Trophoblast cell (in vitro differentiated cells and primary cell): ENCODE data around the gene HOXA5.

ENCODE experiments used
- DNase-seq, 2 donors: peaks; one replicate each; pipeline ENCODE4 v3.0.0-alpha.2; 2016
- H2AFZ ChIP-seq: 2 replicates; pipeline ENCODE4 v1.6.1; 2013; ENCODE audit warnings: low read length, moderate library complexity, mild to moderate bottlenecking; ENCODE audit not compliant: insufficient read depth, poor library complexity
- H2AK5ac ChIP-seq: 2 replicates; pipeline ENCODE4 v1.6.1; 2013; ENCODE audit warnings: mild to moderate bottlenecking, low read length
- H2BK120ac ChIP-seq: 2 replicates; pipeline ENCODE4 v1.6.1; 2013; ENCODE audit warnings: low read length, mild to moderate bottlenecking, moderate library complexity; ENCODE audit not compliant: insufficient read depth, poor library complexity
- H2BK12ac ChIP-seq: 2 replicates; pipeline ENCODE4 v1.6.1; 2013; ENCODE audit warnings: mild to moderate bottlenecking, low read length, moderate library complexity
- H2BK5ac ChIP-seq: 2 replicates; pipeline ENCODE4 v1.6.1; 2013; ENCODE audit warnings: low read length, low read depth, moderate library complexity, mild to moderate bottlenecking; ENCODE audit not compliant: poor library complexity
- H3K14ac ChIP-seq: 2 replicates; pipeline ENCODE4 v1.6.1; 2013; ENCODE audit warnings: mild to moderate bottlenecking, low read length
- H3K18ac ChIP-seq: 2 replicates; pipeline ENCODE4 v1.6.1; 2013; ENCODE audit warnings: mild to moderate bottlenecking, low read length
- H3K23ac ChIP-seq: 2 replicates; pipeline ENCODE4 v1.6.1; 2013; ENCODE audit warnings: low read length
- H3K27ac ChIP-seq: 2 replicates; pipeline ENCODE4 v1.5.1; 2013; ENCODE audit warnings: low read depth, mild to moderate bottlenecking, inconsistent platforms, low read length, moderate library complexity
- H3K27me3 ChIP-seq: 2 replicates; pipeline ENCODE4 v1.6.1; 2013; ENCODE audit warnings: inconsistent platforms, mild to moderate bottlenecking, low read length, moderate library complexity; ENCODE audit not compliant: insufficient read depth
- H3K36me3 ChIP-seq, 2 experiments: 1 replicate in 1 of 2; 2 replicates in 1 of 2; pipeline ENCODE4 v1.6.1; 2013; ENCODE audit warnings: low read length in 2 of 2, mild to moderate bottlenecking in 2 of 2, moderate library complexity in 1 of 2; ENCODE audit not compliant: insufficient read depth in 2 of 2, control insufficient read depth in 1 of 2
- H3K4ac ChIP-seq: 2 replicates; pipeline ENCODE4 v1.6.1; 2013; ENCODE audit warnings: low read depth, mild to moderate bottlenecking, low read length, moderate library complexity
- H3K4me1 ChIP-seq, 2 experiments: 1 replicate in 1 of 2; 2 replicates in 1 of 2; pipeline ENCODE4 v1.6.1; 2013; ENCODE audit warnings: low read length in 2 of 2, mild to moderate bottlenecking in 2 of 2, moderate library complexity in 1 of 2; ENCODE audit not compliant: insufficient read depth in 2 of 2, control insufficient read depth in 1 of 2
- H3K4me2 ChIP-seq: 2 replicates; pipeline ENCODE4 v1.6.1; 2013; ENCODE audit warnings: inconsistent platforms, mild to moderate bottlenecking, low read length, moderate library complexity
- H3K4me3 ChIP-seq: 2 replicates; pipeline ENCODE4 v1.5.1; 2013; ENCODE audit warnings: mild to moderate bottlenecking, low read depth, low read length, inconsistent platforms
- H3K79me1 ChIP-seq: one replicate; pipeline ENCODE4 v1.6.1; 2013; ENCODE audit warnings: low read length
- H3K79me2 ChIP-seq: 2 replicates; pipeline ENCODE4 v1.6.1; 2013; ENCODE audit warnings: low read length, mild to moderate bottlenecking; ENCODE audit not compliant: control insufficient read depth, insufficient read depth, poor library complexity
- H3K9ac ChIP-seq: 2 replicates; pipeline ENCODE4 v1.6.1; 2013; ENCODE audit warnings: mild to moderate bottlenecking, low read length
- H3K9me3 ChIP-seq: 2 replicates; pipeline ENCODE4 v1.6.1; 2013; ENCODE audit warnings: low read depth, mild to moderate bottlenecking, control low read depth, inconsistent platforms, low read length; ENCODE audit not compliant: insufficient read depth
- H4K12ac ChIP-seq: 2 replicates; pipeline ENCODE4 v1.6.1; 2013; ENCODE audit warnings: low read depth, mild to moderate bottlenecking, low read length, moderate library complexity
- H4K8ac ChIP-seq: 2 replicates; pipeline ENCODE4 v1.6.1; 2013; ENCODE audit warnings: low read depth, mild to moderate bottlenecking, low read length, moderate library complexity
- H4K91ac ChIP-seq: one replicate; pipeline ENCODE4 v1.6.1; 2013; ENCODE audit warnings: low read depth, mild to moderate bottlenecking, low read length, moderate library complexity
- WGBS: extraction: QIAGEN DNeasy Blood & Tissue Kit; methylation state at CpG from one replicate; pipeline ENCODE4 v1.1.7; 2013; ENCODE audit warnings: missing lambda C conversion rate; ENCODE audit not compliant: insufficient read length, insufficient coverage; ENCODE audit errors: extremely low coverage; 5-methylcytosine and 5-hydroxymethylcytosine counted together

Gene HOXA5

DNA sequence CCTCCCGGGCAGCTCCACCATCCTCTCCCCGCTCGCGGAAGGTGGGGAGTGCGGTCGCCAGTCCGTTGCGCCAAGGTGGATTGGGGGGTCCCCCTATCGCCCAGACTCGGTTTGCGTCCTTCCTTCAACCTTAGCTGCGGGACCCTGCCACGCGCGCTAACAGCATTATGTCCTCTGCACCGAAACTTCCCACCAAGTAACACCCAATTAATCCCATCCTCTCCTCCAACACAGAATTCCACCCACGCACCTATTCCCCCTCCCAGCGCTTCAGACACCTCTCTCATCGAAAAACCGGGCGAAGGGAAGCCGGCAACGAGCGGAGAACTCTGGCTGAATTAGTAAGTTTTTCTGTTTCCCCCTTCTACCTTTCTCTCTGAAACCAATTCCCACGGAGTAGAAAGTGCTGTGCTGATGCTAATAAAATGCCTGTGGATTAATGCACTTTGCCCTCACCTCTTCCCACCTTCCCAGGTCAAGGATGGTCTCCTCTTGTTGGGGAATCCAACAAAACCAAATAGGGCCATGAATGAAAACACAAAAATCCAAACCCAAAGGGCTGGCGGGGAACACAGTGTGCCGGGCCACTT is 8.0 kb upstream of the HOXA5 start:
- Histone ChIP-seq H4K91ac (no peak overlapping the region), H3K79me2 (no peaks in the 10 kb centered on the region), H2AK5ac (no peak overlapping the region), H3K4me1 (peaks cover 0 to 2% of the 10 kb centered on the region in 2 experiments), H2BK5ac (no peak overlapping the region), H3K9ac (no peak overlapping the region), H3K23ac (no peak overlapping the region), H2AFZ (no peak overlapping the region), H2BK12ac (no peak overlapping the region), H4K8ac (no peak overlapping the region), H3K18ac (no peak overlapping the region), H3K79me1 (no peaks in the 10 kb centered on the region), H3K36me3 (no peaks in the 10 kb centered on the region), H3K4me2 (peak overlapping the region; percentile 59), H2BK120ac (no peak overlapping the region), H3K27me3 (peaks cover 90% of the 10 kb centered on the region), H3K9me3 (peaks cover 49% of the 10 kb centered on the region), H3K14ac (no peak overlapping the region), H3K4me3 (no peak overlapping the region), H3K27ac (no peak overlapping the region), H3K4ac (no peak overlapping the region), H4K12ac (no peak overlapping the region)
- DNase-seq = no peak
- WGBS = no CpG with 5 or more reads among the region's 27 CpGs

DNA sequence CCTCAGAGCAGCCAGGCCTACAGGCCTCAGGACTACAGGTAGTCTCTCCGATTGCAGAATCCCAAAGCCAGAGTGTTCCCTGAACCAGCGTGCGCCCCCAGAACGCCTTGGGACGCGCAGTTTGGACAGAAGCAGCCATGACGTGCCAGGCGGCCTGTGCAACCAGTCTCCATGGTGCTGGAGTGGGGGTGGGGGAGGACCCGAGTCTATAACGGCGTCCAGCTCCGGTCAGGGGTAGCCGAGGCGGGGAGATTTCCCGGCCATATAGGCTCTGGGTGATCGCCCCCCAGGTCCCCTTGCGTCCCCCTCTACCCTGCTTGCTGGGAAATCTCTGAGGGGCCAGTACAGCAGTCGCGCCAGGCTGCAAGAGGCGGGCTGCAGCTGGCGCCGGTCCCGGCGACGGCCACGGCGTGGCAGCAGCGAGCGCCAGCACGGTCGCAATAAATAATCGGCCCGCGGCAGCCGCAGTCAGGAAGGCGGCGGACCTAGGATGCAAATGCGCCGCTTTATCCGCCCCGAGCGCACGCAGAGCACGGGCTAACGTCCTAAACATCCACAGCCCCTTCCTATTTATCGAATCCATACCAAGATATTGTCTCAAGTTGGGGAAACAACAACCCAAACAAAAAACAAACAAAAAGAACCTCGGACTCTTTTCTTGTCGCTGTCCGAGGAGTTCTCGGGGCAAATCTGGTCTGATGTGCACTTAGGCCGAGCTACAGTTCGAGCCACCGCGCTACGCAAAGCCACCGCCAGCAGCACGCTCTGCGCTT is 7.3 kb upstream of the HOXA5 start:
- Histone ChIP-seq H2BK120ac (no peak overlapping the region), H4K12ac (no peak overlapping the region), H3K4me2 (peak overlapping the region; percentile 59), H3K18ac (no peak overlapping the region), H3K4ac (no peak overlapping the region), H3K79me2 (no peaks in the 10 kb centered on the region), H4K8ac (no peak overlapping the region), H3K79me1 (no peaks in the 10 kb centered on the region), H3K27me3 (peaks cover 89% of the 10 kb centered on the region), H2BK5ac (no peak overlapping the region), H3K4me3 (no peak overlapping the region), H2AFZ (no peak overlapping the region), H3K14ac (no peak overlapping the region), H3K27ac (no peak overlapping the region), H3K9me3 (peaks cover 47% of the 10 kb centered on the region), H3K9ac (no peak overlapping the region), H2AK5ac (no peak overlapping the region), H4K91ac (no peak overlapping the region), H2BK12ac (no peak overlapping the region), H3K4me1 (no peaks in the 10 kb centered on the region), H3K36me3 (no peaks in the 10 kb centered on the region), H3K23ac (no peak overlapping the region)
- peak; percentile 50 to 83 for DNase-seq
- no CpG with 5 or more reads among the region's 58 CpGs for WGBS

- Histone ChIP-seq H2BK12ac (no peak overlapping the region), H3K4me3 (no peak overlapping the region), H3K23ac (no peak overlapping the region), H3K4me2 (no peak overlapping the region), H2AK5ac (no peak overlapping the region), H3K4me1 (no peaks in the 10 kb centered on the region), H4K91ac (no peak overlapping the region), H3K9ac (no peak overlapping the region), H3K4ac (no peak overlapping the region), H3K36me3 (no peaks in the 10 kb centered on the region), H4K8ac (no peak overlapping the region), H3K14ac (no peak overlapping the region), H2AFZ (no peak overlapping the region), H3K18ac (no peak overlapping the region), H4K12ac (no peak overlapping the region), H3K9me3 (peaks cover 45% of the 10 kb centered on the region), H2BK120ac (no peak overlapping the region), H3K79me1 (no peaks in the 10 kb centered on the region), H2BK5ac (no peak overlapping the region), H3K27me3 (peaks cover 89% of the 10 kb centered on the region), H3K27ac (no peak overlapping the region), H3K79me2 (no peaks in the 10 kb centered on the region)
- no peak for DNase-seq
- WGBS = no CpG with 5 or more reads among the region's 13 CpGs
Measured at GRCh38 chr7:27149842-27150567, 6.5 kb upstream of the HOXA5 start.

GRCh38 chr7:27148756-27149641 is 5.5 kb upstream of the HOXA5 start:
- H3K9ac ChIP-seq = no peak overlapping the region
- H3K36me3 ChIP-seq = no peaks in the 10 kb centered on the region
- H3K79me2 ChIP-seq = no peaks in the 10 kb centered on the region
- H3K27me3 ChIP-seq = peaks cover 89% of the 10 kb centered on the region
- H2BK5ac ChIP-seq = no peak overlapping the region
- H4K91ac ChIP-seq = no peak overlapping the region
- H3K9me3 ChIP-seq = peaks cover 43% of the 10 kb centered on the region
- H3K14ac ChIP-seq = no peak overlapping the region
- no peak overlapping the region for H2BK120ac ChIP-seq
- no peak overlapping the region for H2AK5ac ChIP-seq
- no peak overlapping the region for H3K4me2 ChIP-seq
- no peaks in the 10 kb centered on the region for H3K4me1 ChIP-seq
- H3K18ac ChIP-seq = no peak overlapping the region
- WGBS = no CpG with 5 or more reads among the region's 30 CpGs
- no peak overlapping the region for H4K12ac ChIP-seq
- H3K79me1 ChIP-seq = no peaks in the 10 kb centered on the region
- H3K4me3 ChIP-seq = no peak overlapping the region
- no peak overlapping the region for H3K23ac ChIP-seq
- no peak overlapping the region for H4K8ac ChIP-seq
- H2AFZ ChIP-seq = no peak overlapping the region
- no peak overlapping the region for H3K27ac ChIP-seq
- DNase-seq = no peak
- no peak overlapping the region for H3K4ac ChIP-seq
- H2BK12ac ChIP-seq = no peak overlapping the region
